Ramos (cell line): ENCODE results near the gene RRP36.

Experiments
- in situ Hi-C: fragments of 300-500 bp; cut with MboI; formaldehyde crosslinking; loops from one replicate; pipeline ENCODE4 v1.14.3; 2022; ENCODE audit warnings: low sequenced_read_pairs; ENCODE audit not compliant: unreplicated experiment

RRP36 gene

DNA sequence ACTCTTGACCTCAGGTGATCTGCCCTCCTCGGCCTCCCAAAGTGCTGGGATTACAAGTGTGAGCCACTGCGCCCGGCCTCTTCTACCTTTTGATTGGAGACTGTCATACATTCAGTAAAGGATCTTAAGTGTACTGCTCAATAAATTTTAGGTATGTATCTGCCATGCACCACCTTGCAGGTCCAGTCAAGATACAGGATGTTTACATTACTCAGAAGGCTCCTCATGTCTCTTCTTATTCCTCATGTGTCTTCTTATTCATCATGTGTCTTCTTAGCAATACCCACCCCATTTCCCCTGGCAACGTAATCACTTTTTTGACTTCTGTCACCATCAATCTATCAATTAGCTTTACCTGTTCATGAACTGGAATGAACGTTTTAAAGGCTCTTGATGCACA lies 15.6 kb upstream of the RRP36 start:
- in situ Hi-C loops, result no loop called here

DNA sequence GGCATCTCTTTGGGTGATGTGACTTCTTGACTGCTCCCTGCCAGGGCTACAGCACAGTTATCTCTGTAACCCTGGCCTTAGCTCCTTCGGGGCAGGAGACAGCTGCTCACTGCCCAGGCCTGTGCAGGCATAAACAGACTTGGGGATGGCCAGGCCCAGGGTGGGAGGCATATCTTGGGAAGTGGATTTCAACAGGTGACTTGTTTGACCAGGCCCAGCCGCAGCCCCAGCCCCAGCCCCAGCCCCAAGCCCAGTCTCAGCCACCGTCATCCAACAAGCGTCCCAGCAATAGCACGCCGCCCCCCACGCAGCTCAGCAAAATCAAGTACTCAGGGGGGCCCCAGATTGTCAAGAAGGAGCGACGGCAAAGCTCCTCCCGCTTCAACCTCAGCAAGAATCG lies 15.2 kb upstream of the RRP36 start:
- in situ Hi-C loops, result no loop called here

DNA sequence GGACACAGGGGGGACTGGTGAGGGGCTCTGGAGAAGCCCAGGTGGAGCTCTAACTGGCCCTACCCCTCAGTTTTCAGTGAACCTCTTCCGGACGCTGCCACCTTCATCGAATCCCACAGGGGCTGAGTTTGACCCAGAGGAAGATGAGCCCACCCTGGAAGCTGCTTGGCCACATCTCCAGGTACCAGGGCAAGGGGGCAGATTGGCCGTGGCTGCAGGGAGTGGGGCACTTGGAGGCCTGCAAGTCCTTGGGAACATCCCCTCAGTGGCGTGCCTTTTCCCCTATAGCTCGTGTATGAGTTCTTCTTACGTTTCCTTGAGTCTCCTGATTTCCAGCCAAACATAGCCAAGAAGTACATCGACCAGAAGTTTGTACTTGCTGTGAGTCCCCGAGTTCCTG lies 14.3 kb upstream of the RRP36 start:
- in situ Hi-C loops, result no loop called here

DNA sequence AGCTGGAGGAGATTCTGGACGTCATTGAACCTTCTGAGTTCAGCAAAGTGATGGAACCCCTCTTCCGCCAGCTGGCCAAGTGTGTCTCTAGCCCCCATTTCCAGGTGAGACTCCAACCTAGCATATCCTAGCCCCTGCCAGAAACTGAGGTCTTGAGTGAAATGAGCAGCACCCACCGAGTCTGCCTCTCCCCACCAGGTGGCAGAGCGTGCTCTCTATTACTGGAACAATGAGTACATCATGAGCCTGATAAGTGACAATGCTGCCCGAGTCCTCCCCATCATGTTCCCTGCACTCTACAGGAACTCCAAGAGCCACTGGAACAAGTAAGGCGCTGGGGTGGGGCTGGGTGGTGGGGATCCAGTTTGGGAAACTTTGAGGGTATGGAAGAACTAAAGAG lies 12.3 kb upstream of the RRP36 start:
- in situ Hi-C loops, result no loop called here

GRCh38 chr6:43011207-43011606 lies 10.2 kb upstream of the RRP36 start:
- in situ Hi-C loops, result no loop called here

DNA sequence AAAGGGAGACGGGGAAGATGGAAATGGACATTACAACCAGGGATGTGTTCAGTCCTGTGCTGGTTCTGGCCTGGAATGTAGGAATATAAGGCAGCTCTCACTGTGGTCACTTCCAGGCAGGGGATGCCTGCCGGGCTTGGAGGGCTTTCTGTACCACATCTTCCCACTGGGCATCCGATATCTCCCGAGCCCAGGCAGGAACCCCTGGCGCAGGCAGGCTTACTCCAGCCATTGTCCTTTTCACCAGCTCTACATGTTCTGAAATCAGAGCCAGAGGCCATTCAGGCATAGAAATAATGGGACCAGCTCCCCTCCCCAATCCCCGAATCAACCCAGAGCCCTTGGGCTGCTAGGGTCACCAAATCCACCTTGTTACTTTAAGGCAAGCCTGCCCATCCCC lies 9.1 kb upstream of the RRP36 start:
- in situ Hi-C loops, result no loop called here

DNA sequence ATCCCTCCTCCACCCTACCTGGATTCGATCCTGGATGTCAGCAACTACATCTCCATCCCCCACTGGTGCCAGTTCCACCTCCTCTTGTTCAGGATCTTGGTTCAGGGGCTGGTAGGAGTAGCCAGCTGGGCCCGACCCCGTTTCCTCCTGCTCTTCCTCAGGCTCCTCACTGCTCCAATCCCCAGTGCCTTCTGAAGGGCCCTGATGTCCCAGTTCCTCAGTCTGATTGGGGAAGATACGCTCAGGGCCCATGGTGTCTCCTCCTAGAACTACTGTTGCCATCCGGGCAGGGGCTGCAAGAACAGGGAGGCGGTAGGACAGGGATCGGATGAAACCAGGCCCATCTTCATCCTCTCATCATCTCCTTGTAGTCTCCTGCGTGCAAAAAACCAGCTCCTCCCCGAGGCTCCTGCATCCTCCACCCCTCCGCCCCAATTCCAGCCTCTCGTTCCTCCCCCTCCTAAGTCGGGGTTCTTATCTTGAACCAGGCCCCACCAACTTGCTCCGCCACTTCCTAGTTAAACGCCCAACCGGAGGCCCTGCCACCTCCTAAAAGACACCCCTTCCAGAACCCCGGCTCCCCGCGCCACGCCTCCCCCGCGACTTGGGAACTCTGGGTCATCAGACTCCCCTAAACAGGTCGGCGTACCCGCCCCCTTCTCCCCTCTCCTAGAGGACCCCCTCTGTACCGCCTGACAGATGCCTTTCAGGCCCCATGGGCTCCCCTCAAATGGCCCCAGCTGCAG lies 8.2 kb upstream of the RRP36 start:
- in situ Hi-C loops, result no loop called here

GRCh38 chr6:43013843-43014433 lies 7.5 kb upstream of the RRP36 start, which contains the start of the genes KLHDC3 and MEA1:
KLHDC3 (plus strand) TSS chr6:43014249; CDS start chr6:43017193, 2,944 bp downstream.
MEA1 (minus strand) TSS chr6:43013946; CDS start chr6:43013813, 133 bp downstream.
- in situ Hi-C loops, result no loop called here

DNA sequence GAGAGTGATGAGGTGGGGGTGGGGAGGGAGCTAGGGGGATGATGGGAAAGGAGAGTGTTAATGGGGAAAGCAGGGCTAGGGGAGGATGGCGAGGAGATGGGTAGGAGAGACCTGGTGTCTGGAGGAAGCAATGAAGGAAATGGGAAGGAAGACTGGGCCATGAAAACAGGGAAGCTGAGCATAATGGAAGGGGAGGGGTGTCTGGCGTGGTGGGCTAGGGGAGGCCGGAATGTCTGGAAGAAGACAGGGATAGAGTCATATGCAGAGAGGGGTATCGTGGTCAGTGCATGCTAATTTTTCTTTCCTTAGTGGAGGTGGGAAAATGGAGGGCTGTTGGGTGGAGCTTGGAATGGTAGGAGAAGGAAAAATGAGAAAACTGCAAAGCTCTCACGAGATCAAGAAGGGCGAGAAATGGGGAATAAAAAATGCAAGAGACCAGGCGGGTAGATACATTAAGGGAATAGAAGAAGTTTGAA lies 7.0 kb upstream of the RRP36 start:
- in situ Hi-C loops, result no loop called here

DNA sequence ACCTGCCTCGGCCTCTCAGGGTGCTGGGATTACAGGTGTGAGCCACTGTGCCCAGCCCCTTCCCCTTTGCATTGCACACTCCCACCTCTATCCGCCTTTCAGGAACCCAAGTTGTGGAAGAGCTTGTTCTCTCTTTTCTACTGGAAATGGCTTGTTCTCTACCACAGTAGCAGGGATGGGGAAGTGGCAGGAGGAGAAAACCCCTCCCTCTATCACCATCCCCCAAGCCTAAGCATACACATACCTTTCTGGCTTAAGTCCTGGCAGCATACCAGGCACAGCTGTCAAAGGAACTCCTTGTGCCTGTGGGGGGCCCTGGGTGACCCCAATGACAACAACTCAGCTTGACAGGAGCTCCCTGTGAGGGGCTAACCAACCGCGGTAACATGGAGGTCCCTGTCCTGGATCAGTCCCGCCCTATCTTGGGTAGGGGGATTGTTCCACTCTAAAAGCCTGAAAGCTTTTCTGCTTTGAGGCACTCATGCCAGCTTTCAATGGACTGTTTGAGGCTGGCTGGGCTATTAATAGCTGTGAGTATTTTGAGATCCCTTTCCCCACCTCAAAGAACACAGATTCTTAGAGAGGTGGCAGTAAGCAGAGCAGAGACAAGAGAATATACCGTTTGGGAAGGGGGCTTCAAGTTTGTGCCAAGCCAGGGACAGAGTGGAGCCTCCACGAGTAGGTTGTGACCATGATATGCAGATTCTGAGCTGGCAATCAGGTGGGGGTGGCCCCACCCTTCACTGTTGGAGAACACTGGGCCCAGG lies 5.1 kb upstream of the RRP36 start:
- in situ Hi-C loops, result no loop called here

- in situ Hi-C loops, result no loop called here
Observed at GRCh38 chr6:43016943-43017334, 4.5 kb upstream of the RRP36 start.

DNA sequence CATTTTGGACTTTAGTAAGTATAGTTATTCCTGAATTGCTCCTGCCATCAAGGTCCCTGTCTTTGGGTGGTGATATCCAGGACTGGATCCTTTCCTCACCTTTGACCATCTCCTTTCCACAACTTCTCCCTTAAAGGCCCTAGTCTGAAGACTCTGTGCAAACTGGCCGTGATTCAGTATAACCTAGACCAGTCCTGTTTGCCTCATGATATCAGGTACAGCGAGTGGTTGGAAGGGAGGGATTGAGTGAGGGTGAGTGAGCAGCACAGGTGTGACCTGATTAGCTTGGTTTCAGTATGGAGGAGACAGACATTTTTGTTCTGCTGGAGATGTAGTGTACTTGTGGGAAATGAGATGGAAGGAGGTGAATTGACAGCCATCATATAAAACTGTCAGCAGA lies 2.3 kb upstream of the RRP36 start:
- in situ Hi-C loops, result no loop called here

GRCh38 chr6:43020052-43020705 lies 1.2 kb upstream of the RRP36 start:
- in situ Hi-C loops, result no loop called here

- in situ Hi-C loops, result no loop called here
Observed at GRCh38 chr6:43020847-43021246, 576 bp upstream of the RRP36 start.

DNA sequence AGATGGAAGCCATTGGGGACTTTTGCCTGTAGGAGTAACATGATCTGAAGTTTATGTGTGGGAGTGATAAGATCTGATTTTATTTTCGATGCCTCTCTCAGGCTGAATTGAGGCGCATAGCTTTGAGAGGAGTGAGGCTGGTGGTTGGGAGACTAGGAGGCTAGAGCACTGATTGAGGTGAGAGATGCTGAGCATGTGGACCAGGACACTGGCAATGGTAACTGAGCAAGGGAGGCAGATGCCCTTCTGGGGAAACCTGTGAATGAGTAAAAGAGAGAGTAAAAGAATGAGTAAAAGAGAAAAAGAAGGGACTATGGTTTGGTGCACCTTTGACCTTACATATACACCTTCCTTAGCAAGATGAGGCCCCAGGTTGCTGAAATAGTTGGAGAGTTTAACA lies 3.0 kb downstream of the RRP36 start:
- in situ Hi-C loops, result no loop called here

GRCh38 chr6:43026365-43026764 lies 4.9 kb downstream of the RRP36 start:
- in situ Hi-C loops, result no loop called here

GRCh38 chr6:43029120-43029519 lies 7.7 kb downstream of the RRP36 start:
- in situ Hi-C loops, result no loop called here

- in situ Hi-C loops, result no loop called here
Observed at GRCh38 chr6:43032326-43032725, 10.9 kb downstream of the RRP36 start.

DNA sequence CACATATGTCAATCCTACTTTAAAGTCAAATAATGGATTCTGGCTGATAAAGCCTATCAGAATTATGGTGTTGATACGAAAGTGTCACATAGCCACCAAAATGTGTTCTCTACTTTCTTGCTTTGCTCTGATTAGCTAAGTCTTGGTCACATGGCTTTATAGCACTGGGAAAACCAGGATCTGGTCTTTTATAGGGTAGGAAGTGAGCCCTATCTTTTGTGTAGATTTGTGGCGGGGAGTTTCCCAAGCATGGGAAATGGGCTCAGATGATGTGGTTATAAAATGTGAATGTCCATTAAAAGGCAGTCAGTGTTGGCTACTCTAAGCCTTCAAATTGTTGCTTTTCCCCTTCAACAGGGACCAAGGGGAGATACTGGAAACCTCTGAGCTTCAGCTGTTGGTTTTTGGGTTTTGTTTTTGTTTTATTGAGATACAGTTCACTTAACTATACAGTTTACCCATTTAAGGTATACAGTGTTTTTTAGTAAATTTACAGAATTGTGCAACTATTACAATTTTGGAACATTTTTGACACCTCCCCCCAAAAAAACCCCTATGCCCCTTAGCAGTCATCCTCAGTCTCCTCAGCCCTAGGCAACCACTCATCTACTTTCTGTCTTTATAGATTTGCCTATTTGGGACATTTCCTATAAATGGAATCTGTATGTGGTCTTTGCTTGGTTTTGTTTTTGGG lies 12.2 kb downstream of the RRP36 start:
- in situ Hi-C loops, result no loop called here

DNA sequence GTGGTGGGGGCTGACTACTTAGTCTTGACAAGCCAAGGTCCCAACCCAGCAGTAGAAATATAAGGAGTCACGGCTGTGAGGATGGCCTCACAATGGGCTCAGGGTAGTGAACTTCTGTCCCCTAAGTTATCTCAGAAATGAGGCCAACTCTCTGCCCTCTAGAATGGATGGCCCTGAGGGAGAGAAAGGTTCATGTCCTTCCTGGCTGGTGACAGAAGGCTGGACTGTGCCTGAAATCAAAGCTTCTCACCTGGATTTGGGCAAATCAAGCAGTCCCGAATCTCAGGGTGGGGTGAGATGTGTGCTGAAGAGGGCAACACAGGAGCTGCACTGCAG lies 12.7 kb downstream of the RRP36 start:
- in situ Hi-C loops, result no loop called here
